Left forelimb (tissue), 1 donor: ENCODE measurements around the gene IL1RAP.

Experiments used
- DNase-seq: peaks from one replicate; pipeline ENCODE4 v3.0.0-alpha.2; 2018; ENCODE audit warnings: low spot score

Gene IL1RAP

DNA sequence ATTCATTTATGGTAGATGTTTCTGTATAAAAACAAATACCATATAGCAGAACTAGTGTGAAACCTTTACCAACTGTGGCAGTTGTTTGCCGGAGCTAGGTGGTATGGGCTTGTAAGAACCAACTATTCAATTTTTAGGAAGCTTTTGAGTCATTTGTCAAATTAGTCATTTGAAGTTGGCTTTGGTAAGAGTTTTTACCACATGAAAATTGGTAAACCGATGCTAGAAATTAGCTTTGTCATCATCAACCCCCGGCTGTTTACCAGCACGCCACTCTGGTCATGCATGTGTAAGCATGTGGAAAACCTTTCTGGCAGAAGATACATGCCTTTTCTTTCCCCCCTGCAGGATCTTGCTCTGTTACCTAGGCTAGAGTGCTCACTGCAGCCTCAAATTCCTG is 63.3 kb downstream of the IL1RAP start:
- no peak for DNase-seq

DNA sequence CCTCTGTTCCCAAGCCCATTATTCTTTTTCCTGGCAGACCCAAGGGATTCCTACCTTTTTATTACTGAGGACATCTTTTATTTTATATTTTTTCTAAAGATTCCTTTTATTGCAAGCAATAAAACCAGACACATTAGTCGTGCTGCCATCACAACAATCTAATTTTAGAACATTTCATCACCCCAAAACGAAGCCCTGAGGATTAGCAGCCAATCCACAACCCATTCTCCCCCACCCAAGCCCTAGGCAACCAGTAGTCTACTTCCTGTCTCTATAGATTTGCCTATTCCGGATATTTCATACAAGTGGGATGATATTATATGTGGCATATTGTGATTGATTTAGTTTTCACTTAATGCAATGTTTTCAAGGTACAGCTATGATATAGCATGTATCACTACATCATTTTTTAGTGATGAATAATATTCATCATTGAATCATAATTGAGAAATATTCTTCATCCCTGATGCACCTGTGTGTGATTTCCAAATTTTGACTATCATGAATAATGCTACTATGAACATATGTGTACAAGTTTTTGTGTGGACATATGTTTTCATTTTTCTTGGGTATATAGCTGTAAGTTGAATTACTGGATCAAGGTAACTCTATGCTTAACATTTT is 65.7 kb downstream of the IL1RAP start:
- DNase-seq, result no peak

DNA sequence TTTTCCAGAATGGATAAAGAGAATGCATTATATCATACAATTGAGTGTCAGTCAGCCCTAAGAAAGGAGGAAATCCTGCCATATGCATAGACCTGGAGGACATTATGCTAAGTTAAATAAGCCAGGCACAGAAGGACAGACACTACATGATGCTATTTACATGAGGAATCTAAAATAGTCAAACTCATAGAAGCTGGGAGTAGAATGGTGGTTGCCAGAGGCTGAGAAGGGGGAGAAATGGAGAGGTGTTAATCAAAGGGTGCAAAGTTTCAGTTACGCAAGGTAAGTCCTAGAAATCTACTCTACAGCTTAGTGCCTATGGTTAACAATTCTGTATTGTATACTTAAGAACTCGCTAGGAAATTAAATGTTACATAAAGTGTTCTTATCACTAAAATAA is 66.5 kb downstream of the IL1RAP start:
- DNase-seq, result no peak

DNA sequence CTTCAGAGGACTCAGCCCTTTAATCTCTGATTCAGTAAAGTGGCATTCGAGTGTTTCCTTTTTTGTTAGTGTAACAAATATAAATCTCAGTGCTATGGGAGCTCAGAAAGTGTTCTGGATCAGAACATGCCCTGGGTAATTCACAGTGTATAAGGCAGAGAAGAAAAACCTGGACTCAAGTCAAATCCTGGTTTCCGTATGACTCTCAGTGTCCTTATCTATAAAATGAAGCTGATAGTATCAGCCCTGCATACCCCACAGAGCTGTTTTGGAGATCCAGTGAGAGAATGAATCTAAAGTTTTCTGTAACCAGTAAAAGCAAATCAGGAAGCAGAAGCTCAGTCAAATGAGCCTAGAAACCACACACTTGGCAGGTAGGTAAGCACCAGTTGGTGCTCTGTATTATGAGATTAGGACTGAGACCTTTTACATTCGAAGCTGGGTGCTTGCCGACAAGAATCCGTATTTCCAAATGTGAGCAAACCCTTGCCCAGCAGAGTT is 67.2 kb downstream of the IL1RAP start:
- no peak for DNase-seq

DNA sequence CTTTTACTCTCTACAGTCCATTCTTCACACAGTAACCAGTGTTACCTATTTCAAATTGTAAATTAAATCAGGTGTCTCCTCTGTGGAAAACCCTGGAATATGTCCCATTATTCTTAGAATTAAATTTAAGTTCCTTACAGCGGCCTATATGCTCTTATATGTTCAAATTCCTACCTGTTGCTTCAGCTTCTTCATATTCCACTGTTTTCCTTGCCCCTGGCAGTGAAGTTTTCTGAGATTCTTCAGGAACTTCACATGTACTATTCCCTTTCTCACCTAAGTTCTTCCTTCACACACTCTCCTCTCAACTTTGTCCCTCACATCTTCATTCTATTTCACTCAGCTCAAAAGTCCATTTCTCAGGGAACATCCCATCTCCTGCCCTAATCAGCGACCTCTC is 68.8 kb downstream of the IL1RAP start:
- DNase-seq, result no peak

DNA sequence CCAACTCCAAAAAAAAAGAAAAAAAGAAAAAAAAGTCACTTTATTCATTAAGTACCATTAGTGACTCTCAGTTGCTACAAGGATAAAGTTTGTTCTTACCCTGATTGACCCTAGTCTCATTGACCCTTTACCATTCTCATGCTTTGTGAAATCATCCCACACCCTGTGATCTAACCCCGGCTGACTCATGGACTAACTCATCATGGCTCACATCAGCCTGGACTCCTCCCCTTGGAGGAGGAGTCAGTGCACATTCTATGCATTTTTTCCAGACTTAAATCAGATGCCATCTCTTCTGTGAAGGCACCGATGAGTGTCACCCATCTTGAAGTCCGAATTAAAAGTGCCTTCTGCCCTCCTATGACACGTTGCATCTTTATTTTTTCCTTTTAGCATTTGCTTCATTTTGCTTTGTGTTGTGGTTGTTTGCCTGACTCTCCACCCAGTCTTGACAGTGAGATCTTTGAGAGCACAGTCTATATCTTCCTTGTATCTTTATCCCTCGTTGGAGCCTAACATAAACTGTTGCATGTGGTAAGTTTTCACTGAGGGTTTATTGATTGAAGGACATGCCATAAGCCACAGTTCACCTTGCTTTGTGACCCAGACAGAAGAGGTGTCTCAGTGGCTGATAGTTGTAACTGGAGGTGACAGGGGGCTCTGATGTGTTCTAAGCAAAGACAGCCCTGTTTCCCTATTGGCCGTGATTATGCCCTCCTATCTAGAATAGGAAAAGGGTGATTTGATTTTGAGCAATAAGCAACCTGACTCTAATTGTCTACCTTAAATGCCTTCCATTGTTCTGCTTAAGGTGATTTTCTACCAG is 72.1 kb downstream of the IL1RAP start:
- no peak for DNase-seq

DNA sequence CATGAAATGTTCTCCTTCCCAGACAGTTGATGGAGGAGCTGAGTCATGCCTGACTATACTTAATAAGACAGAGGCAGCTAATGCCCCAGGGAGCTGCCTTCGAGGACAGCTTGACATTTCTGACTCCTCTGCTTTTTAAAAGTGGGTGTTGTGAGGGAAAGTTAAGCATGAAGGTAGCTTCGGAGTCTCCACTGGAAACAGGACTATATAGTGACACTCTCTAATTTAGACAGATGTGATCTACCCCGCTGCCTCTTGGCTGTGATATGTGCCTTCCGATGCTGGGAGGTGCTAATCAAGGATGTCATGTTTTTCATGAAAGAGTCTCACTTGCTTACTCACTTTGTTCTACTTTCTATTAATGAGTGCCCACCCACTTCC is 72.7 kb downstream of the IL1RAP start:
- DNase-seq, result no peak

DNA sequence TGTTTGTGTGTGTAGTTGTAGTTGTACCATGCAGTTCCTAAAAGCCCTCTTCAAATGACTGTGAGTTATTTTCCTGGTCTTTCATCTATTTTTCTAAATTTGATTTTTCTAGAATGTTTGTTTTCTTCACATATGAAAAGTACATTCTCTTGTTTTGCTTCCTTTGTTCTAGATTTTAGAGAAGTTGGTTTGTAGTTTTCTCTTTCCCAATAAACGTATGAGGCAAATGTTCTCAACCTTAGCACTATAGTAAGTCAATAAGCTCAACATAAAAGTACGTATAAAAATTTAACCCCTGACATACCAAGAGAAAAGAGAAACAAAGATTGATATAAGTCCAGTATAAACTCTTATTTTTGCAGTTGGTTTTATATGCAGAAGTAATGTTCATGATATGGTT is 74.7 kb downstream of the IL1RAP start:
- DNase-seq, result no peak

DNA sequence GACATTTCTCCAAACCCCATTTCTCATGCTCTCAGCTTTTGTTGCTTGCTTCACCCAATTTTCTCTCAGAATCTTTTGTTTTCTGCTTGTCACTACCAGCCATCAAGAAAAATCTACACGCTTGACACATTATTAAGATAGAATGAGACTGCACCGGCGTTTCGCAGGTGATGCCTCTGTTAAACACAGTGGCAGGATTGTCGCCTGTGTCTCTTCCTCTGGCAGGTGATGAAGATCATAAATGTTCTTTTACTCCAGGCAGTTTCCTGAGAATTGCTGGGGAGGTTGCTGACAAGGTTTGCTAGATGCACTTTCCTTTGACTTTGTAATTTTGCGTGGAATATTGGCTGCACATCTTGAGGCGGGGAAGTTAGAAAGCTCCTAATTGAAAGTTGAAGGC is 75.4 kb downstream of the IL1RAP start:
- DNase-seq, result no peak

DNA sequence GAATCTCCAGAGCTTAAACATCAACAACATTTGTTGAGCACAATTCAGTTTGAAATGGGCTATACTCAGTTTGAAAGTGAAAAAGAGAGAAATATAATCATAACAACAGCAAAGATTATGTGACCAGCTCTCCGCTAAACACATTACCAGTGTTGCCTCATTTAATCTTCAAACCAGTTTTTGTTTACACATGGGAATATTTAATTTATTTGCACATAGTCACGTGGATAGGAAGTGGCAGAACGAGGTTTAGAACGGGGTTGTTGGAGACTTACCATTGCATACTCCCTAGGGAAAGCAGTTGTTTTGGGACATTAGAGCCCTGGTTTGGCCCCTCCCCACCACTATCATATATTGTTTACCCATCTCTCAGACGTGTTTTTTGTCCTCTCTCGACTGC is 77.2 kb downstream of the IL1RAP start:
- no peak for DNase-seq

DNA sequence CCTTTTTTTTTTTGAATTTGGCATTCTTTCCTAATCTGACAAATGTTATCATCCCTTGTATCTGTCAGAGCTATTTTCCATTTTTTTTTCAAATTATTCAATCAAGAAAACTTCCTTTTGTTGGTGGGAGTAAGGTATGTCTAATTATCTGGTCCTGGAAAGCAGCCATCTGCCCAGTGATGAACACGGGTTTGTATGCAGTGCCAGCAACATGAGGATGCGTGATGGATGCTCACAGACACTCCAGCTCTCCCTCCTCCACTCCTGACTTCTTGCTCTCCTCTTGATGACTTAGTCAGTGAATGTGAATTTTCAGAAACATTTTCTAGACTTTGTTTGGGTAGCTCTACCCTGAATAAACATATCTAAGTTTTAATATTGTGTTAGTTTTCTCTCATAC is 79.2 kb downstream of the IL1RAP start:
- no peak for DNase-seq

DNA sequence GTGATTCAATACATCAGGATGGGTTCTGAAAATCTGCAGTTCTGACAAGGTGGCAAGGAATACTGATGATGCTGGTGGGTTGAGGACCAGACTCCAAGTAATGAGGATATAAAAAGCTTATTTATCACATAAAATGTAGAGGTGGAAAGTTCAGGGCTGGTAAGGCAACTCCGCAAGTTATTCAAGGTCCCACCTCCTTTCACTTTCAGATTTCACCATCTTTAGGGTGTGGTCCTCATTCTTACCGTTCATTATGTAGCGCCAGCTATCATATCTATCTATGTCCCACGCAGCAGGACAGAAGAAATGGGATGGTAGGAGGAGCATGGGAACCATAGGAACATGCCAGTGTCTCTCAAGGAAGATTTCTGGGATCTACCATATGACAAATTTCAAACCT is 80.3 kb downstream of the IL1RAP start:
- no peak for DNase-seq

DNA sequence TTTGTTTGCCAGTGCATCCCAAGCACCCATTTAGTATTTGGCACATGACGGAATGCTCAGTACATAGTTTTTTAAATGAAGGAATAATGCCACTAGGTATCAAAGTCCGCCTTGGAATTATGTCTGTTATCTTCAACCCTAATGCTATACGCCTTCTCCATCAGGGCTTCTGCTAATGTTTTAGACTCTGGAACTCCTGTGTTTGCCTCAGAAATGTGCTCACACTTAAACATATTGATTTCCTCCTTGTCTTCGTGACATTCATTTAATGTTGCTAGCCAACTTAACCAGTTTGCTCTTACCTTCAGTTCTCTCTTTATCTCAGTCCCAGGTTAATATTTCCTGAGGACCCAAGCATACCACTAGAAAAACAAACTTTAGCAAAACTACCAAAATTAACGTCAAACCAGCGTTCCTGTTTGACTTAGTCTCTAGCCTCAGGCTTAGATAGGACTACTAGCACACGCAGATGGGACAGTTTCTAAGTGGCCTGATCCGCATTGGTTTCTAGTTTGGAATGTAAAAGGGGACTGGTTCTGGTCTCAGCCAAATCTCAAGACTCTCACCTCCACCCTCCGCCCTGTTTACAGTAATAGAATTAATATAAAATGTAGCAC is 81.4 kb downstream of the IL1RAP start:
- DNase-seq, result no peak

DNA sequence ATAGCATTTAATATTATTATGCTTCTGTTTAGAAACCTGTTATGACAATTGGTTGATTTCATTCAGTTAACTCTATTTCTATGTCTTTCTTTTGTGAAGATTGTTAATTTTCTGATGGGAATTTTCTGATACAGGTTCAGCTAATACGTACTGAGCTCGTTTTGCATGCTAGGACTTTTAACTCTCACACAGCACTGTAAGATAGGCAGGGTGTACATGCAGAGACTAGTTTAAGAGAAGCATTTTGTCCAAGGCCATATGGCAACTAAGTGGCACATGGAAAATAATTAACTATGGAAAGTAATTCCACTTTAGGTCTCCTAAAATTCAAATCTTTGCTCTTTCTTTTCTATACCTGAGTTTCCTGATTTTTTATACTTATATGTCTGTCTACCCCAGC is 81.9 kb downstream of the IL1RAP start:
- DNase-seq, result no peak

DNA sequence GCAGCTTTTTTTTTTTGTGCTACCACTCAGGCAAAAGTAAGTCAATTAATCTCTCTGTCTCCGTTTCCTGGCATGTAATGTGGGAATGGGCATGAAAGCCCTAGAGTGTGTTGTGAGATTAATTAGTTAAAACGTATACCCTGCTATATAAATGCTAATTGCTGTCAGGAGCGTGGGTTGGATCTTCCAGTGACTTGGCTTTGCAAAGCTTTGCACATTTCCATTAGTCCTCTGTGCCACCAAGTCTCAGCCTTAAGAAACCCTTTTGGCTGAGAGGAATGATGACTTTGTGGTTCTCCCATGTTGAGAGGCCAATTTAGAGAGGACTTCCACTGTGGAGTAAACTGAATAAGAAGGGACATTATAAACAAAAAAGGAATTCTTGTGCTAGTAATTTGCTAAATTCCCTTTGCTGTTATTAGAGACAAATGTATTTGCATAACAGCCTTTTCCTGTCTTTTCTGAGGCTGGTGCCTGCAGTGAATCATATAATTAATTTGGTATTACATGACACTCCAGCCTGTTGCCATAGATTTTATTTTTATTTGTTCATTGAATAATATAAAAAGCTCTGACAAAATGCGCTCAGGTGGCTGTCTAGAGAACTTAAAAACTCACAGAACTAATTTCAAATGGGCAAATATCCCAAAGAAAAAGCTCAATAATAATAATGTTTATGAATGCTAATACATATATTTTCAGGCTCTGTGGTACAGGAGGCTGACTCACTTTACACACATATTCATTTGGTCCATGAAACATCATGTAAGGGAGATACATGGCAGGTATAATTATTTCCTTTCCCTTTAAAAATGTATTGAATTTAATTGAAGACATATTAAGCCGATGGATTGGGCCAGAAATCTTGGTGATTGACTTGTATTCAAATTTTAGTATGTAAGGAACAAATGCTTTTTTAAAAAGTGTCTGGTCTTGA is 82.7 kb downstream of the IL1RAP start:
- no peak for DNase-seq

DNA sequence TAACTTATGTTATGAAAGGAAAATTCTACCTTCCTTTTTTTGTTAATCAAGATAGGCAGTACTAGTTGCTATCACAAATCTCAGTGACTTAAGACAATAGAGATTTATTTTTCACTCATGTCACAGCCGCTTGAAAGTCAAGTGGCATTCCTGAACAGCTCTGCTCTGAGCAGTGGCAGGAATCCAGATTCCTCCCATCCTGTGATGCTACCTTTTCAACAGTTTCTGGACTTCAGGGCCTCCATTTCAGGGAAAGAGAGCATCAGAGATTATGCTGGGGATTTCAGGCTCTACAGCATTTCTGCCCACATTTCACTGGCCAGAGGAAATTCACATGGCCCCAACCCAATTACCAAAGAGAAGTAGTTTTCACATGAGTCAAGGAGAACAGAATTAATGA is 83.4 kb downstream of the IL1RAP start:
- no peak for DNase-seq

DNA sequence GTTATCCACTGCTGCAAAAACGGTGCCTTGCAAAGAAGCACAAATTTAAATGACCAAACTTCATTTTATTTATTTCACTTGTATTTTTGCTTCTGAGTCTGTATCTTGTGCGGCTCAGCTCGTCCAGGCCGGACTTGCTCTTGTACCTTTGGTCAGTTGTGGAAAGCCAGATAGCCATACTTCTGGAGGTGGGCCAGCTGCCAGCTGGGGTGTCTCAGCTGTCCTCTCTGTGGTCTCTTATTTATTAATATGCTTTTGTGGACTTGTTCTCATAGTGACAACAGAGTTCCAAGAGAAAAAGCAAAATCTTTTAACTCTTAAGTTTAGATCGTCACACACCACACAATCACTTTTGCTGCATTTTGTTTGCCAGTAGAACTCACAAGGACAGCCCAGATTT is 87.7 kb downstream of the IL1RAP start:
- DNase-seq, result no peak

DNA sequence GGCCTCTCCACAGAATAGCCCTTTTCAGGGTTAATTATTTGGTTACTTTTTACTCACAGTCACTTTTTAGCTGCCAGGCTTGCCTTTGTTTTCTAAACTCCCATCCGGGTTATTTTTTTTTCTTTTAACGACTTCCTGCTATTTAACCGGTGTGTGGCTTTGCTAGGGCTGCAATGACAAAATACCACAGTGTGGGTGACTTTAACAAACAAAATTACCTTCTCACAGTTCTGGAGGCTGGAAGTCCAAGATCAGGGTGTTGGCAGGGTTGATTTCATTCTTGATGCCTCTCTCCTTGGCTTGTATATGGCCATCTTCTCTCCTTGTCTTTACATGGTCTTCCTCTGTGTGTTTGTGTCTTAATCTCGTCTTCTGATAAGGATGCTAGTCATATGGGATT is 91.5 kb downstream of the IL1RAP start:
- DNase-seq, result no peak

DNA sequence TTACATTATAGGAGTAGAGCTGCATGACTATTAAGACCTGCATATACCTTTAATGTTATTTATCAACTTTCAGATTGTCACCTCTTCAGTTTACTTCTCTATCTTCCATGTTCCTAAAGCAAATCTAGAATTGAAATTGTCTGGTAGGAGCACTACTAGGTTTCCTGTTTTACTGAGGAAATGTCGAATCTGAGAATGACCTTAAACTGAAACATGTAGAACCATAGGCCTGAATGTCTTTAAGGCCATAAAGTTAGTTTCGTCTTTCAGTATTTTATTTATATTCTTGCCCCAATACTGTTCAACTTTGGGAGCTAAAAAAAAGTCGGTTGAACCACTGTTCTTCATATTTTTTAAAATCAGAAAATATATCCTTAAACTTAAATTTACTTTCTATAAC is 92.7 kb downstream of the IL1RAP start:
- DNase-seq, result no peak

DNA sequence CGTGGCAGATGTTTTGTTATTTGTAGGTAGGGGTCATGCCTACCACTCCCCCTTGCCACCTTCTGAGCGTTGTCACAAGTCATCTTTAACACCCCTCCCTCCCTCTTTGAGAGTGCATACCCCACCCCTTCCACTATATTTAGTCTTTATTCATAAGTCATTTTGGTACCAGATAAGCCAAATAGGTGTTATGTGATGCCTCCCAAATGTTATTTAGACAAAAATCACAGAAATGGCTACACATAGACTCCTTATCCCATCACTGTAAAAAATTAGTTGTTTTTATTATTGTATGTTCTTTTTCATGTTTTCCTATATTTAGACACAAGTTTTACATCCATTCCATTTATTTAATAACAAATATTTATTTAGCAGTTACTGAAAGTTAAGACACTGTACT is 93.1 kb downstream of the IL1RAP start:
- no peak for DNase-seq

DNA sequence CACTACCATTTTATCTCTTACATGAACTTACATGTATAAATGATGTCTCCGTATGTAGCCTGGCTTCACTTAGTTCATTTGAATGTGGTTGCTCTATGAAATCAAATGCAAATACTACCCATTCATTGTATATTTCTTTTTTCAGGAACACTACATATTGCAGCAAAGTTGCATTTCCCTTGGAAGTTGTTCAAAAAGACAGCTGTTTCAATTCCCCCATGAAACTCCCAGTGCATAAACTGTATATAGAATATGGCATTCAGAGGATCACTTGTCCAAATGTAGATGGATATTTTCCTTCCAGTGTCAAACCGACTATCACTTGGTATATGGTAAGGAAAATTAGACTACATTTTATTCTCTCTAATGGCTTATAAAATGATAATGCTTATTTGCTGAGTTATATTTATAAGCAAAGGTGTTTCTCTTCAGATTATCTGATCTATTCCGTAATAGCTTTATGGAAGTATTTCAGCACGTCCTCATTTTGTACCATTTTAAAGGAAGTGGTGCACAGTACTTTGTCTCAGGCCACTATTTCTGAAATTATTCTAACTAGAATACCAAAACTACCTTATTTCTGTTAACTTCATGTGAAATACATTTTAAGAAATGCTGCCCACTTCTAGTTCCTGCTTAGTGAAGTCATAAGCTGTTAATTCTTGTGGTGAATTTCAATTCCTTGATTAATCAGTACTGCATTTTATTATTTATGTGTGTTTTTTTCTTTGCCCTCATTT is 95.1 kb downstream of the IL1RAP start:
- no peak for DNase-seq
